Gastroesophageal sphincter (tissue), 3 donors: ENCODE data around the gene RAPGEF2.

Experiments
- EP300 ChIP-seq: sonication (generic); formaldehyde crosslinking; IDR thresholded peaks from one replicate; pipeline ENCODE4 v1.6.1; 2017; ENCODE audit warnings: antibody characterized with exemption, mild to moderate bottlenecking
- POLR2A ChIP-seq, 2 donors: fragments of 450-650 bp; IDR thresholded peaks; one replicate each; pipeline ENCODE4 v1.6.1; 2017; ENCODE audit warnings: antibody characterized with exemption in 2 of 2, mild to moderate bottlenecking in 2 of 2, moderate library complexity in 1 of 2
- POLR2AphosphoS5 ChIP-seq: sonication (generic); formaldehyde crosslinking; IDR thresholded peaks from one replicate; pipeline ENCODE4 v1.6.1; 2017; ENCODE audit warnings: antibody characterized with exemption
- TF ChIP-seq, protein P1 (sequence below), 4 experiments: fragments of 200-600 bp in 2 of 4; fragments of 450-650 bp in 2 of 4; sonication (generic) in 1 of 4; IDR thresholded peaks; one replicate each; pipeline ENCODE4 v1.5.1; 2017 to 2019; ENCODE audit warnings: antibody characterized with exemption in 4 of 4, mild to moderate bottlenecking in 2 of 4, moderate library complexity in 2 of 4

DNA sequence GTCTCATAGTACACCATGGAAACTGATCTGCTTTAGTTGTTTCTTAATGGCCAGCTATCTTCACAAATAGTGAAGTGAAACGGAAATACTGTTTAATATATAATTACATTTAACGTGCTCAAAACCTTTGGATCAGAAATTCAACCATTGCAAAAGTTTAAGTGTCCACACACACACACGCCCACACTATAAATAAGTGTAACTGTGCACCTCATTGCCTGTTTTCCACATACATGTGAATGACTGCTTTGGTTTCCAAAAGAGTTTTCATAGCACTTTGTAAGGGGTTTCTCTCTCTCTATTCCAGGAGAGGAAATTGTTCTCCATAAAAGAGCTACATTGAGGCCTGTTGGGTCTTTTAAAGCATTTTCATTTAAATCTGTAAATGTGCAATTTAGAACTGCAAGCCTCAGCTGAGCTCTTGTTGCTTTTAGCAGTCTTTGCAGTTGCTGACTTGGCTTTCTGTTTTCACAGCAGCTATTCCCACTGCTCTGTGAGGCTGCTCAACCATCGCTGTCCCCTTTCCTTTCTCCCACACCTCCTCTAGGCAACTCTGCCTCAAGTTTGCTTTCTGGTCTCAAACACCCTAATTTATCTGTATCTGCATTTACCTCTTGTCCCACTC lies 94.5 kb downstream of the RAPGEF2 start:
- TF ChIP-seq POLR2AphosphoS5 = no peak
- TF ChIP-seq, protein P1, sequence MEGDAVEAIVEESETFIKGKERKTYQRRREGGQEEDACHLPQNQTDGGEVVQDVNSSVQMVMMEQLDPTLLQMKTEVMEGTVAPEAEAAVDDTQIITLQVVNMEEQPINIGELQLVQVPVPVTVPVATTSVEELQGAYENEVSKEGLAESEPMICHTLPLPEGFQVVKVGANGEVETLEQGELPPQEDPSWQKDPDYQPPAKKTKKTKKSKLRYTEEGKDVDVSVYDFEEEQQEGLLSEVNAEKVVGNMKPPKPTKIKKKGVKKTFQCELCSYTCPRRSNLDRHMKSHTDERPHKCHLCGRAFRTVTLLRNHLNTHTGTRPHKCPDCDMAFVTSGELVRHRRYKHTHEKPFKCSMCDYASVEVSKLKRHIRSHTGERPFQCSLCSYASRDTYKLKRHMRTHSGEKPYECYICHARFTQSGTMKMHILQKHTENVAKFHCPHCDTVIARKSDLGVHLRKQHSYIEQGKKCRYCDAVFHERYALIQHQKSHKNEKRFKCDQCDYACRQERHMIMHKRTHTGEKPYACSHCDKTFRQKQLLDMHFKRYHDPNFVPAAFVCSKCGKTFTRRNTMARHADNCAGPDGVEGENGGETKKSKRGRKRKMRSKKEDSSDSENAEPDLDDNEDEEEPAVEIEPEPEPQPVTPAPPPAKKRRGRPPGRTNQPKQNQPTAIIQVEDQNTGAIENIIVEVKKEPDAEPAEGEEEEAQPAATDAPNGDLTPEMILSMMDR (IDR thresholded peaks at IDR 0.05) = no peak
- no peak for TF ChIP-seq POLR2A (IDR thresholded peaks at IDR 0.05)
- TF ChIP-seq EP300 = no peak
